Ovary (tissue), 3 donors: ENCODE measurements around the gene HERPUD2.
"Not testable (repeated sequence)": the region's sequence is repeated elsewhere in the genome, so short reads cannot be mapped to it uniquely, and the experiment has no call there.

Experiments used
- POLR2A ChIP-seq: fragments of 450-650 bp; IDR thresholded peaks from one replicate; pipeline ENCODE4 v1.6.1; 2017; ENCODE audit warnings: antibody characterized with exemption, mild to moderate bottlenecking, moderate library complexity
- TF ChIP-seq, protein P1 (sequence below), 3 donors: fragments of 450-650 bp in 2 of 3; fragments of 200-600 bp in 1 of 3; IDR thresholded peaks; one replicate each; pipeline versions ENCODE4 v1.5.1 to v1.8.0; 2016 to 2022; ENCODE audit warnings: antibody characterized with exemption in 3 of 3, mild to moderate bottlenecking in 1 of 3
- donor health status: DM: no; HTN: no; CAD: no.

DNA sequence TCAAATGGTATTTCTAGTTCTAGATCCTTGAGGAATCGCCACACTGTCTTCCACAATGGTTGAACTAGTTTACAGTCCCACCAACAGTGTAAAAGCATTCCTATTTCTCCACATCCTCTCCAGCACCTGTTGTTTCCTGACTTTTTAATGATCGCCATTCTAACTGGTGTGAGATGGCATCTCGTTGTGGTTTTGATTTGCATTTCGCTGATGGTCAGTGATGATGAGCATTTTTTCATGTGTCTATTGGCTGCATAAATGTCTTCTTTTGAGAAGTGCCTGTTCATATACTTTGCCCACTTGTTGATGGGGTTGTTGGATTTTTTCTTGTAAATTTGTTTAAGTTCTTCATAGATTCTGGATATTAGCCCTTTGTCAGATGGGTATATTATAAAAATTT is 34.5 kb downstream of the HERPUD2 start:
- TF ChIP-seq POLR2A: not testable (repeated sequence)
- TF ChIP-seq, protein P1, sequence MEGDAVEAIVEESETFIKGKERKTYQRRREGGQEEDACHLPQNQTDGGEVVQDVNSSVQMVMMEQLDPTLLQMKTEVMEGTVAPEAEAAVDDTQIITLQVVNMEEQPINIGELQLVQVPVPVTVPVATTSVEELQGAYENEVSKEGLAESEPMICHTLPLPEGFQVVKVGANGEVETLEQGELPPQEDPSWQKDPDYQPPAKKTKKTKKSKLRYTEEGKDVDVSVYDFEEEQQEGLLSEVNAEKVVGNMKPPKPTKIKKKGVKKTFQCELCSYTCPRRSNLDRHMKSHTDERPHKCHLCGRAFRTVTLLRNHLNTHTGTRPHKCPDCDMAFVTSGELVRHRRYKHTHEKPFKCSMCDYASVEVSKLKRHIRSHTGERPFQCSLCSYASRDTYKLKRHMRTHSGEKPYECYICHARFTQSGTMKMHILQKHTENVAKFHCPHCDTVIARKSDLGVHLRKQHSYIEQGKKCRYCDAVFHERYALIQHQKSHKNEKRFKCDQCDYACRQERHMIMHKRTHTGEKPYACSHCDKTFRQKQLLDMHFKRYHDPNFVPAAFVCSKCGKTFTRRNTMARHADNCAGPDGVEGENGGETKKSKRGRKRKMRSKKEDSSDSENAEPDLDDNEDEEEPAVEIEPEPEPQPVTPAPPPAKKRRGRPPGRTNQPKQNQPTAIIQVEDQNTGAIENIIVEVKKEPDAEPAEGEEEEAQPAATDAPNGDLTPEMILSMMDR (IDR thresholded peaks at IDR 0.05): not testable (repeated sequence)
